NCI-H1436 (cell line): ENCODE measurements around the gene SAE1.

Experiments
- DNase-seq: peaks from one replicate; lab custom pipeline; 2025; lab: John Stamatoyannopoulos, UW

The SAE1 gene

GRCh38 chr19:47161876-47162489, 31.3 kb downstream of the SAE1 start:
- DNase-seq: no peak

- no peak for DNase-seq
Measured at GRCh38 chr19:47168065-47168464, 37.4 kb downstream of the SAE1 start.

- DNase-seq: no peak
Measured at GRCh38 chr19:47172666-47173455, 42.2 kb downstream of the SAE1 start.

- no peak for DNase-seq
Measured at GRCh38 chr19:47176071-47176626, 45.5 kb downstream of the SAE1 start.

- no peak for DNase-seq
Measured at GRCh38 chr19:47176627-47177090, 46.0 kb downstream of the SAE1 start.

GRCh38 chr19:47179653-47180310, 49.1 kb downstream of the SAE1 start:
- no peak for DNase-seq

GRCh38 chr19:47183601-47184000, 53.0 kb downstream of the SAE1 start:
- DNase-seq: no peak

- DNase-seq: no peak
Measured at GRCh38 chr19:47186446-47187334, 56.1 kb downstream of the SAE1 start.

- DNase-seq: no peak
Measured at GRCh38 chr19:47187335-47187655, 56.7 kb downstream of the SAE1 start.

- DNase-seq: no peak
Measured at GRCh38 chr19:47187797-47188196, 57.2 kb downstream of the SAE1 start.

- DNase-seq: no peak
Measured at GRCh38 chr19:47188507-47189033, 57.9 kb downstream of the SAE1 start.

GRCh38 chr19:47190167-47190727, 59.6 kb downstream of the SAE1 start:
- no peak for DNase-seq

- no peak for DNase-seq
Measured at GRCh38 chr19:47195434-47195833, 64.8 kb downstream of the SAE1 start.

- DNase-seq: no peak
Measured at GRCh38 chr19:47197141-47197540, 66.5 kb downstream of the SAE1 start.

- DNase-seq: no peak
Measured at GRCh38 chr19:47200530-47200929, 69.9 kb downstream of the SAE1 start.

- DNase-seq: no peak
Measured at GRCh38 chr19:47203254-47203653, 72.6 kb downstream of the SAE1 start.

GRCh38 chr19:47209319-47210179, 78.9 kb downstream of the SAE1 start:
- no peak for DNase-seq

- DNase-seq: no peak
Measured at GRCh38 chr19:47210180-47210490, 79.5 kb downstream of the SAE1 start.

- DNase-seq: peak; percentile 68
Measured at GRCh38 chr19:47210689-47211316, 80.2 kb downstream of the SAE1 start.

- DNase-seq: no peak
Measured at GRCh38 chr19:47215581-47215980, 84.9 kb downstream of the SAE1 start.
